HG03066 (cell line): Measurements from ENCODE around the gene LEPROT.

Source experiments
- ATAC-seq: cut with Tn5 transposase; IDR thresholded peaks from one replicate; pipeline ENCODE4 v1.9.1; 2021; ENCODE audit warnings: low read depth; ENCODE audit not compliant: unreplicated experiment

The LEPROT gene

DNA sequence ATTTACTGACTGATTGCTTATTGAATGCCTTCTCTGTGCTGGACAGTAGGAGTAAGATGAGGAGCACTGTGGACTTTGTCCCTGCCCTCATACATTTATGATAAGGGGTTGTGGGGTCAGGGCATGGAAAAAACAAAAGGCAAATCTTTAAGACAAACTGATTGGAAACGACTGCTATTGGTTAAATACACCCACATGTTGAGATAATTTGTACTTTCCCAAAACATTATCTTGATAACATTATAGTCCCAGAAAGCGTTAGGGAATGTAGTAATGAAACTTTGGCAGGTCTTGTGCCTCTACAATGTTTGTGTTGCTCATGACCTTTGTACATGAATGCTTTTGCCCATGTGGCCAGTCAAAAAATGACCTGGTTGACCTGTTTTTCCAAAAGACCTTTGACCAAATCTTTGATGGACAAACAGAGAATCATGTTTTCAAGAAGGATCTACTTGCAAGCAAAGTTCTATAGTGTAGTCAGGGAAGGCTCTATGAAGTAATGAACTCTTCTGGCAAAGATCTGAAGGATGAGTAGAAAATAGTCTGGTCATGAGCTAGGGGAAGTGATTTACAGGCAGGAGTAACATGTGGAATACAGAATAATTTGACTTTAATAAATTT is 50.9 kb downstream of the LEPROT start:
- no peak for ATAC-seq

DNA sequence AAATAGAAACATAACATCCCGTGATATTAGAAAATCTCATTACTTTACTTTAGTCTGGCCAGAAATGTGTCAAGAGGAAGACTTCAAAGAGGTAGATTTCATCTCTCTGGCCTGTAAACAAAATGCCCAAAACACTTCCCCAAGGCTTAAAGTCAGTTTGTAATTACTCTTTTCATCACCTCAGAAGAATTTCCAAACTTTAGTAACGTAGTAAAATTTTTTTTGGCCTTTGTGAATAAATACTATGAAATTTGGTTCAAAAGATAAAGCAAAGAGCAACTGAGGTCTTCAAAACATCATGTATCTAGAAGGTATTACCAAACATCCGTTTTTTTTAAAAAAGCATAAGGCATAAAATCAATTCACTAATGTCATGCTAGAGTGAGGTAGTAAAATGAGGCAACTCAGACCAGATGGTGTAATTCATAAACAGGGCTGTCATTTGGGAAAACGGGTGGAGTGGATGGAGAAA is 51.4 kb downstream of the LEPROT start:
- ATAC-seq: no peak

DNA sequence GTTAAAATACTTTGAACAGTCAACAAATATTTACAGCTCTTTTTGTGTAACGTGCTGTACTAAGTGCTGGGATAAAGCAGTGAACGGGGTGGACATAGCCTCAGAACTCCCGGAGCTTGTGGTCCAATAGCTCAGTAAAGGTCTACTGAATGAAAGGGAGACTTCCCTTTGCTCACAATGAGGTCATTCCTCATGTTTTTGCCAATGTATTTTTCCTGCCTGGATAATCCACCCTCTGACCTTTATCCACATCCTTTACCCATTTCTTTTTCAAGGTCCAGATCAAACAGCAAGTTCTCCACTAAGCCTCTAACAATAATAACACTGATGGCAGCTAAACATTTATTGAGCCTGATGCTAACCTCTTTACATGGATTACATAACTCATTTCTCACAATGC is 55.9 kb downstream of the LEPROT start:
- no peak for ATAC-seq

DNA sequence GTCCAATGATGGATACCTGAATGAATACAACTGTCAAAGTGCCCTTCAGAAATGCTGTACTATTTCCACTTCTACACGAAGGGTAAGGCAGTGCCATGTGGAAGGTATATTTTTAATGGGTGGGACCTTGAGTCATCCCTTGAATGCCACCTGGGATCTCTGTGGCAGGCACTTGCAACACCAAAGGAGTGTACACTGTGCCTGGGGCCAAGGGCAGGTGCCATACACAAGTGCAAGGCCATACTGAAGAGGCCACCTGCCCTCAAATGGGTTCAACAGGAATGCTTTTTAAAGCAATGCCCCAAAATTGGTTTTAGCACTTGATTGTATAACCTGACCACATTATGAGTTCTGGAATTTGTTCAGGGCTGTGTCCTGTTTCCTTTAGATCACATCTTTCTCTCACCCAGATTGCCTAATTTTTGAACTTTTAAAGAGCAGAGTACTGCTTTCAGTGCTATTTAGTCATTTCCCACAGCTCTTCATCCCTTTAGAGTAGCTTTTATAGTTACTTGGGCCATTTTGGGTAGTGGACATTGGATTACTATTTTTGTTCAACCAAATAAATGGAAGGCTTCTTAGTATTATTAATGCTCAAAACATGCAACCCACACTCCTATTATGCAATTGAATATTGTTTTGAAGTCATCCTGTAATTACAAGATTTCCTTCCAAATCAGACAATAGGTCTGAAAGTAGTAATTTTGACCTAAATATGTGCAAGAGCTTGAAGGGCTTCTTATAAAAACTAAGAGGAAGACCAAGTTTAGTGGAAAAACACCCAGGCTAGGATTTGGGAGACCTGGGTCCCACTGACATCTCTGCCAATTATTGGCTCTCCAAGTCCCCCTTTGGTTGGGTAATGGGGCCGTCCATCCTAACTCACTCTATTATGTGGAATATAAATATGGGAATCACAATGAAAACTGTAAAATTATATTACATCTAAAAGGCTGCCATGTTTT is 57.2 kb downstream of the LEPROT start:
- ATAC-seq: no peak

DNA sequence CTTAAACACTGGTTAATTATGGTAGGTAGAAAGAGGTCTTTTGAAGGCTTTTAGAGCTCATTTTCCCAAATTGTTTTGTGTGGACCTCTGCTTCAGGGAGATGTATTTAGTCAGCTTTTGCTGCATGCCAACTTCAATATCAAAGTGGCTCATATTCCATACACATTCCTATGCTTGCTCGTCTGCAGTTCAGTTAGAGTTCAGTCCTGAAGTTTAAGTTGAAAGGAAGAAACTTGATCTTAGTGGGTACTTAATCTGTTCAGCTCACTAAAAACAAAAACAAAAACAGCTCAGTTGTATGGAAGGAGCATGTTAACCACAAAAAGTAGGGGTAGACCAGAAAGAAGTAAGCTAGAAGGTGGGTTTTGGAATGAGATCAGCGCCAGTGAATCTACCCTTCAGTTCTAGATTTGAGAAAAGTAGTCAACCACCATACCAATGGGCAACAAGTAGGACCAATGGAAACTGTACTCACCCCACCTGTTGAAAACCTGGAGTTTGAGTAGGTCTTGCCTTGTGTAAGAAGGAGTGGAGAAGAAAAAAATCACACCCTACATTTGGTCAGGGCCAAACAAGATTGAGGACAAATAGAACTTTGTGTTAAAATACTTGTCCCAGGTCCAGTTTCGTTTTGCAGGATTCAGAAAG is 58.0 kb downstream of the LEPROT start:
- ATAC-seq: no peak

DNA sequence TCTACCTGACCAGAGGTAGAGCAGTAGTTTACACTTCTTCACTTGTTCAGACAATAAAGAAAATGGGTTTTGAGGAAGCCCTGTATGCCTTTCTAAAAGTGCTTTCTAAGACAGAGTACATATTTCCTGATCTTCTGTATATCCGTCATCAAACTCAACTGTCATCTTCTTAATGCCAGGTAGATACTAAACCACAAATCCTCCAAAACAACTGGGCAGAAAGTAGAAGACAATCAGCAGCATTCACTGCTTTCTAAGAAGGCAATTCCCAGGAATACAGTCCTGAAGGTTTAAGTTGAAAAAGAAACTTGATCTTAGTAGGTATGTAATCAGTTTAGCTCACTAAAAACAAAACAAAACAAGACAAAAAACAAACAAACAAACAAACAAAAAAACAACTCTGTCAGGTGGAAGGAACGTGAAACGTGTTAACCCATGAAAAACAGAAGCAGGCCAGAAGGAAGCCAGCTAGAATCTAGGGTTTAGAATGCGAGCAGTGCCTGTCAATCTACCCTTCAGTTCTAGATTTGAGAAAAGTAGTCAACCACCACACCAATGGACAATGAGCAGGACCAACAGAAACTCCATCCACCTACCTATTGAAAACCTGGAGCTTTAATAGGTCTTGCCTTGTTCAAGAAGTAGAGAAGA is 59.2 kb downstream of the LEPROT start:
- no peak for ATAC-seq

DNA sequence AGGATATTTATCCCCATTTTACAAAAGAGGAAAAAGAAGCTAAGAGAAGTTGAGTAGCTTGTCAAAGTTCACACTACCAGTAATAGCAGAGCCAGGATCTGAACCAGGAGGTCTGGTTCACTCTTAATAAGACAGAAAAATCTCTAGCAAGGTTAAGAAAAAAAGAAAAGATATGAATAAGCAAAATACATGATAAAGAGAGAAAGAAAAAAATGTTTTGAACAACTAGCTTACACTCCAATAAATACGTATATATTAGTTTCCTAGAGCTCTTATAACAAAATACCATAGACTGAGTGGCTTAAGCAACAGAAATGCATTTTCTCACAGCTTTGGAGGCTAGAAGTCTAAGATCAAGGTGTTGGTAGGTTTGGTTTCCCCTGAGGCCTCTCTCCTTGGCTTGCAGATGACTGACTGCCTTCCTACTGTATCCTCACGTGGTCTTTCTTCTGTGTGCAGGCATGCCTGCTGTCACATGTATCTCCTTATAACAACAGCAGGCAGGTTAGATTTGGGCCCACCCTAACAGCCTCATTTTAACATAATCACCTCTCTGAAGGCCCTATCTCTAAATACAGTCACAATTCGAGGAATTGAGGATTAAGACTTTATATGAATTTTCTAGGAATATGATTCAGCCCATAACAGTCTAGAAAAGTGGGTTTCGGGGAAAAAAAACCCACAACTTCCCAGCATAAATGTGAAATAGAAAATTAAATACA is 60.4 kb downstream of the LEPROT start:
- ATAC-seq: no peak

DNA sequence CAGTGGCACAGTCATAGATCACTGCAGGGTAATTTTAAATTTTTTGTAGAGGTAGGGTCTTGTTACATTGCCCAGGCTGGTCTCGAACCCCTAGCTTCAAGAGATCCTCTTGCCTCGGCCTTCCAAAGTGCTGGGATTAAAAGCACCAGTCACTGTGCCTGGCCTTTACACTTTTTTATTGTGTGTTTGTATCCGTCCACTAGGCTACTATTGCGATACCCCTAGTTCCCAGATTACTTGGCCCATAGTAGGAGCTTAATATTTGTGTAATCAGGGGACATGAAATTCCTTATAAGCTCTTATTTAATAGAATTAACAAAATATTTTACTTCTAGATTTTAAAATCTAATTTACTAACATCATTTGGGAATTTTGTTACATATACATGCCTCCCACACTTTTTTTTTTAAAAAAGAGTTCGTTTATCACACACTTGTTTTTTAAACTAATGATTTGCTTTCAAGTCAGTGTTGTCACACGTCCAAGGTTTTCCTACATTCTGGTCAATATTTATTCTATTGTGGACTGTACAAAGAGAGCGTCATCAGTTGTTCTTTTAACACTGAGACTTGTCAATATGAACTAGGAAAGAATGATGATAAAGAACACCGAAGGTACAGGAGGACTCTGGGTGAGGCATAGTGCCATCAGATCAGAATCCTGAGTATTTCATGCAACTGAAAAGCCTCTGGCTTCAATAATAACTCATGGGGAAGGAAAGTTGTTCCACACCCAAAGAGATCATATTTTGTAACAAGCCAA is 63.7 kb downstream of the LEPROT start:
- no peak for ATAC-seq
